Neural cell (in vitro differentiated cells): ENCODE data around the gene PLVAP. TPM values are rescaled to one million over a fixed set of nuclear protein-coding genes. Genes with fewer than 3 reads are reported as not detected.
"Not testable (repeated sequence)": the region's sequence is repeated elsewhere in the genome, so short reads cannot be mapped to it uniquely, and the experiment has no call there.

ENCODE experiments used
- H2AFZ ChIP-seq: fragments of 200-600, 300-800 bp; sonication (generic), shearing (Covaris generic); 2 replicates; pipeline ENCODE4 v1.6.0; 2014; ENCODE audit warnings: low read depth, mild to moderate bottlenecking, antibody characterized with exemption, low read length, moderate library complexity
- H3F3A ChIP-seq: fragments of 200-600 bp; shearing (Covaris generic); 2 replicates; pipeline ENCODE4 v1.6.1; 2016; ENCODE audit warnings: mild to moderate bottlenecking, moderate library complexity, mixed read lengths, antibody characterized with exemption, low read length; ENCODE audit not compliant: insufficient read depth, poor library complexity, severe bottlenecking
- H3K27ac ChIP-seq: fragments of 200-600, 300-800 bp; sonication (generic), shearing (Covaris generic); 2 replicates; pipeline ENCODE4 v1.5.1; 2014; ENCODE audit warnings: mild to moderate bottlenecking, low read length, moderate library complexity
- H3K27me3 ChIP-seq: fragments of 300-800, 200-600 bp; sonication (generic), shearing (Covaris generic); 2 replicates; pipeline ENCODE4 v1.6.0; 2014; ENCODE audit warnings: mild to moderate bottlenecking, low read depth, low read length, moderate library complexity; ENCODE audit not compliant: insufficient read depth
- H3K36me3 ChIP-seq: fragments of 300-800, 200-600 bp; sonication (generic), shearing (Covaris generic); 2 replicates; pipeline ENCODE4 v1.5.1; 2014; ENCODE audit warnings: mild to moderate bottlenecking, antibody characterized with exemption, low read length, moderate library complexity; ENCODE audit not compliant: insufficient read depth
- H3K4me2 ChIP-seq: fragments of 300-800, 200-600 bp; sonication (generic), shearing (Covaris generic); 2 replicates; pipeline ENCODE4 v1.6.0; 2014; ENCODE audit warnings: mild to moderate bottlenecking, low read length
- H3K4me3 ChIP-seq: fragments of 300-800, 200-600 bp; sonication (generic), shearing (Covaris generic); 2 replicates; pipeline ENCODE4 v1.5.1; 2014; ENCODE audit warnings: mild to moderate bottlenecking, low read length, moderate library complexity
- H3K79me2 ChIP-seq: fragments of 200-600 bp; shearing (Covaris generic); replicated peaks from 2 replicates; pipeline ENCODE4 v1.6.0; 2014; ENCODE audit warnings: mild to moderate bottlenecking, low read length, moderate library complexity; ENCODE audit not compliant: insufficient read depth
- H3K9ac ChIP-seq: fragments of 300-800, 200-600 bp; sonication (generic), shearing (Covaris generic); 2 replicates; pipeline ENCODE4 v1.6.1; 2016; ENCODE audit warnings: mild to moderate bottlenecking, low read length, mixed read lengths
- H3K9me2 ChIP-seq: fragments of 200-600 bp; shearing (Covaris generic); 2 replicates; pipeline ENCODE4 v1.6.1; 2016; ENCODE audit warnings: mild to moderate bottlenecking, low read length, mixed read lengths; ENCODE audit not compliant: insufficient read depth
- H3K9me3 ChIP-seq: fragments of 200-600, 300-800 bp; sonication (generic), shearing (Covaris generic); 2 replicates; pipeline ENCODE4 v1.6.1; 2016; ENCODE audit warnings: mild to moderate bottlenecking, mixed run types, low read length, moderate library complexity, mixed read lengths
- H4K20me1 ChIP-seq: fragments of 200-600 bp; shearing (Covaris generic); 2 replicates; pipeline ENCODE4 v1.6.1; 2016; ENCODE audit warnings: mild to moderate bottlenecking, mixed run types; ENCODE audit not compliant: insufficient read depth
- MXI1 ChIP-seq: fragments of 450-650 bp; conservative IDR thresholded peaks from 2 replicates; pipeline ENCODE4 v1.6.1; 2014; ENCODE audit warnings: antibody characterized with exemption, mild to moderate bottlenecking; ENCODE audit not compliant: poor library complexity, severe bottlenecking
- RAD21 ChIP-seq: fragments of 450-650 bp; conservative IDR thresholded peaks from 2 replicates; pipeline ENCODE4 v1.6.1; 2014; ENCODE audit warnings: antibody characterized with exemption, mild to moderate bottlenecking, moderate library complexity
- SMC3 ChIP-seq: fragments of 450-650 bp; conservative IDR thresholded peaks from 2 replicates; pipeline ENCODE4 v1.6.1; 2014; ENCODE audit warnings: antibody characterized with exemption, mild to moderate bottlenecking, moderate library complexity; ENCODE audit not compliant: poor library complexity
- polyA plus RNA-seq: library from polyadenylated mRNA; depleted of rRNA; stranded (reverse); fragments of >200 nt; gene quantifications from 2 replicates; pipeline ENCODE4 v1.2.3, GENCODE V29; 2014
- TF ChIP-seq, protein P1 (sequence below): IDR thresholded peaks from 2 replicates; pipeline ENCODE4 v1.6.1; 2012; ENCODE audit warnings: borderline replicate concordance

Gene PLVAP
- polyA plus RNA-seq, 1 donor from 2014 or later, result not detected

DNA sequence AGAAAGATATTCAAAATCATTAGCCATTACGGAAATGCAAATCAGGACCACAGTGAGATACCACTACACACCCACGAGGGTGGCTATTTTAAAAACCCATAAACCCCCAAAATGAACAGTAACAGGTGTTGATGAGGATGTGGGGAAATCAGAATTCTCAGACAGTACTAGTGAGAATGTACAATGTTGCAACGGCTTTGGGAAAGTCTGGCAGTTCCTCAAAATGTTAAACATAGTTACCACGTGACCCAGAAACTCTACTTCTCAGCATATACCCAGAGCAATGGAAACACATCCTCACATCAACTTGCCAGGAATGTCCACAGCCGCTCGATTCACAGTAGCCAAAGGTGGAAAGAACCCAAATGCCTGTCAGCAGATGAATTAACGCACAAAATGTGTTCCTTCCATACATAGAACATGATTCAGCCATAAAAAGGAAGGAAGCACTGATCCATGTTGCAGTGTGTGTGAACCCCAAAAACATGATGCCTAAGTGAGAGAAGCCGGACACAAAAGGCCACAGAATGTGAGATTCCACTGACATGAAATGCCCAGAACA, 7.0 kb downstream of the PLVAP start:
- no peaks in the 10 kb centered on the region for H3K9me3 ChIP-seq
- no peaks in the 10 kb centered on the region for H3K36me3 ChIP-seq
- TF ChIP-seq SMC3 (no peak), MXI1 (no peak), RAD21 (no peak)
- TF ChIP-seq, protein P1, sequence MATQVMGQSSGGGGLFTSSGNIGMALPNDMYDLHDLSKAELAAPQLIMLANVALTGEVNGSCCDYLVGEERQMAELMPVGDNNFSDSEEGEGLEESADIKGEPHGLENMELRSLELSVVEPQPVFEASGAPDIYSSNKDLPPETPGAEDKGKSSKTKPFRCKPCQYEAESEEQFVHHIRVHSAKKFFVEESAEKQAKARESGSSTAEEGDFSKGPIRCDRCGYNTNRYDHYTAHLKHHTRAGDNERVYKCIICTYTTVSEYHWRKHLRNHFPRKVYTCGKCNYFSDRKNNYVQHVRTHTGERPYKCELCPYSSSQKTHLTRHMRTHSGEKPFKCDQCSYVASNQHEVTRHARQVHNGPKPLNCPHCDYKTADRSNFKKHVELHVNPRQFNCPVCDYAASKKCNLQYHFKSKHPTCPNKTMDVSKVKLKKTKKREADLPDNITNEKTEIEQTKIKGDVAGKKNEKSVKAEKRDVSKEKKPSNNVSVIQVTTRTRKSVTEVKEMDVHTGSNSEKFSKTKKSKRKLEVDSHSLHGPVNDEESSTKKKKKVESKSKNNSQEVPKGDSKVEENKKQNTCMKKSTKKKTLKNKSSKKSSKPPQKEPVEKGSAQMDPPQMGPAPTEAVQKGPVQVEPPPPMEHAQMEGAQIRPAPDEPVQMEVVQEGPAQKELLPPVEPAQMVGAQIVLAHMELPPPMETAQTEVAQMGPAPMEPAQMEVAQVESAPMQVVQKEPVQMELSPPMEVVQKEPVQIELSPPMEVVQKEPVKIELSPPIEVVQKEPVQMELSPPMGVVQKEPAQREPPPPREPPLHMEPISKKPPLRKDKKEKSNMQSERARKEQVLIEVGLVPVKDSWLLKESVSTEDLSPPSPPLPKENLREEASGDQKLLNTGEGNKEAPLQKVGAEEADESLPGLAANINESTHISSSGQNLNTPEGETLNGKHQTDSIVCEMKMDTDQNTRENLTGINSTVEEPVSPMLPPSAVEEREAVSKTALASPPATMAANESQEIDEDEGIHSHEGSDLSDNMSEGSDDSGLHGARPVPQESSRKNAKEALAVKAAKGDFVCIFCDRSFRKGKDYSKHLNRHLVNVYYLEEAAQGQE, result no peak
- no peaks in the 10 kb centered on the region for H3F3A ChIP-seq
- no peak overlapping the region for H3K4me3 ChIP-seq
- H3K9me2 ChIP-seq, result no peaks in the 10 kb centered on the region
- no peak overlapping the region for H3K9ac ChIP-seq
- no peaks in the 10 kb centered on the region for H4K20me1 ChIP-seq
- no peaks in the 10 kb centered on the region for H3K79me2 ChIP-seq
- no peak overlapping the region for H3K27ac ChIP-seq
- H2AFZ ChIP-seq, result no peak overlapping the region
- H3K27me3 ChIP-seq, result no peaks in the 10 kb centered on the region
- no peak overlapping the region for H3K4me2 ChIP-seq

DNA sequence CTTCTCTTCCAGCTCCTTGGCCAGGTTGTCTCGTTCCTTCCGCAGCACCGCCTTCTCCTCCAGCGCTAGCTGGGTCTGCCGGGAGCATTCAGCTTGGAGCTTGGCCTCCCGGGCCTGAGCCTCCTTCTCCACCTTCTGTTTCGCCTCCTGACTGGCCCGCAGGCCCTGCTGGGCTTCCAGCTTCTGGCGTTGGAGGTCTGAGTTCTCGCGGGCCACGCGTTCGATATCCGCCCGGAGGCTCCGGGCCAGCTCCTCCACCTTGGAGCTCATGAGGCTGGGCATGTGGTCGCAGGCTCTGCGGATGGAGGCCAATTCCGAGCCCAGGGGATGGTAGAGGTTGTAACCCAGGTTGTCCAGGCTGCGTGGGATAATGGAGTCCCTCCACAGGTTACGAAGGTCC, 11.8 kb downstream of the PLVAP start:
- no peaks in the 10 kb centered on the region for H4K20me1 ChIP-seq
- H3K36me3 ChIP-seq, result no peaks in the 10 kb centered on the region
- H3K4me3 ChIP-seq, result no peak overlapping the region
- H3K9me2 ChIP-seq, result no peaks in the 10 kb centered on the region
- no peak overlapping the region for H3K4me2 ChIP-seq
- H2AFZ ChIP-seq, result no peak overlapping the region
- H3K27ac ChIP-seq, result no peak overlapping the region
- no peak overlapping the region for H3K9ac ChIP-seq
- no peak for TF ChIP-seq SMC3
- no peaks in the 10 kb centered on the region for H3K9me3 ChIP-seq
- H3F3A ChIP-seq, result no peaks in the 10 kb centered on the region
- H3K27me3 ChIP-seq, result no peaks in the 10 kb centered on the region
- no peaks in the 10 kb centered on the region for H3K79me2 ChIP-seq

DNA sequence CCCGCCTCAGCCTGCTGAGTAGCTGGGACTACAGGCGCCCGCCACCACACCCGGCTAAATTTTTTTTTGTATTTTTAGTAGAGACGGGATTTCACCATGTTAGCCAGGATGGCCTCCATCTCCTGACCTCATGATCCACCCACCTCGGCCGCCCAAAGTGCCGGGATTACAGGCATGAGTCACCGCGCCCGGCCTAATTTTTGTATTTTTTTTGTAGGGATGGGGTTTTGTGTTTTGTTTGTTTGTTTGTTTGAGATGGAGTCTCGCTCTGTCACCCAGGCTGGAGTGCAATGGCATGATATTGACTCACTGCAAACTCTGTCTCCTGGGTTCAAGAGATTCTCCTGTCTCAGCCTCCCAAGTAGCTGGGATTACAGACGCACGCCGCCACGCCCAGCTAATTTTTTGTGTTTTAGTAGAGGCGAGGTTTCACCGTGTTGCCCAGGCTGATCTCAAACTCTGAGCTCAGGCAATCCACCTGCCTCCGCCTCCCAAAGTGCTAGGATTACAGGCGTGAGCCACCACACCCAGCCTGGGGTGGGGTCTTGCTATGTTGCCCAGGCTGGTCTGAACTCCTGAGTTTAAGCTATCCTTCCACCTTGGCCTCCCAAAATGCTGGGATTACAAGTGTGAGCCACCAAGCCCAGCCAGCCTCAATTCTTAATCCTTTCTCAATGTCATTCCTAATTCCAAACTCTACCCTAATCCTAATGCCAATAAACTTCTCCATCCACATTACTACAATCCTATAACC, 13.1 kb downstream of the PLVAP start:
- H3K27me3 ChIP-seq, H3K4me2 ChIP-seq, H3F3A ChIP-seq, H3K4me3 ChIP-seq, H3K36me3 ChIP-seq, H3K79me2 ChIP-seq, H2AFZ ChIP-seq, H3K27ac ChIP-seq, H3K9ac ChIP-seq, H3K9me3 ChIP-seq, H4K20me1 ChIP-seq, H3K9me2 ChIP-seq: not testable (repeated sequence)
